GM12892 (cell line): ENCODE data around the gene AIFM1.

Experiments used
- DNase-seq: peaks from one replicate; pipeline ENCODE4 v3.0.0; 2011; ENCODE audit not compliant: insufficient read length
- FAIRE-seq: peaks from 2 replicates; lab custom pipeline; 2011; peaks lifted over from hg19 to GRCh38; lab: Jason Lieb, UNC
- POLR2A ChIP-seq: IDR thresholded peaks from 2 replicates; pipeline ENCODE4 v1.6.1; 2011; ENCODE audit warnings: low read depth, low read length, control low read depth
- POLR2AphosphoS5 ChIP-seq: IDR thresholded peaks from 2 replicates; pipeline ENCODE4 v1.6.1; 2011; ENCODE audit warnings: low read depth, low read length, control low read depth
- TAF1 ChIP-seq: IDR thresholded peaks from 2 replicates; pipeline ENCODE4 v1.6.1; 2011; ENCODE audit warnings: low read depth, mild to moderate bottlenecking, control low read depth, low read length, borderline replicate concordance

Gene AIFM1

DNA sequence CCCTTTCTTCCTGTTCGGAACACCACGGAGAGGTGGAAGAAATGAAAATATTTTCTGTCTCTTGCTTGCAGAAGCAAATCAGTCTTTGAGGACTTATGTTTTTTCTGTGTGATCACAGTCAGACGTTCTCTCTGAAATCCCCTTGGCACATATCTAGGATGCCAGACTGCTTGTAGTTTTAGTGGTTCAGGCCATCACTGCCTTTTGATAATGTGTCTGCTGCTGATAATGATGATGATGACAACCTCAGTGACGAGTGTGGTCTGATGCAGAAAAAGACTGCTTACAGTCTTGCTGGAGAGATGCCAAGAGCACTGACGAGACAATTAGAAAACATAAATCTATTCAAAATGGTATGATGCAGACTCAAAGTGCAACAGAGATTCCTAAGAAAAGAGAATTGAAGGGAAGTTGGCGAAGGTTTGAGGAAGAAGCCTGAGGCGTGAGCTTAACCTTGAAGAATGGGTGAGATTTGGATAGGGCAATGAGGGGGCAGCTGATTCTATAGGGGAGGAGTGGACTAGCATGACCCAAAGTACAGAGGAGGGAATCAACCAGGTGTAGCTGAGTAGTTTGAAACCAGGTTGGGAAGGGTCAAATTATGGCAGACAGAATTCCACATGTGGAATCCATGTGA, 14.1 kb upstream of the AIFM1 start:
- FAIRE-seq = no peak
- no peak for DNase-seq
- TF ChIP-seq POLR2AphosphoS5 (no peak), POLR2A (no peak), TAF1 (no peak)

DNA sequence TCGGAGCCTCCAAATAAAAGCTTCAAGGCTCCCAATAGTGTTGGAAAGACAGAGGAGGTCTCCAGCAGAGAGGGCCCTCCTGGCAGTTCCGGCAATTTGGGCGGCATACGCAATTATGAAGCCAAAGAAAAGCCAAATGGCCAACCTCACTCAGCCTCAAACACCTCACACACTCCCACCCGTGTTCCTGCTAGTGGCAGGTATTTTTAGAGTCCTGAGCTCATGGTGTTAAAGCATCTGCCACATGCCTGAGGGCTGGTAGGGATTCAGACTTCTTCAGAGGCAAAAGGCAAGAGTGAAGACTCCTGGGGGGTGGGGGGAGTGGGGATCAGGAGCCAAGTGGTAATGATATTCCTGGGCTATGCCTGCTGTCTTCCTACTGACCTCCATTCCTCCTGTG, 13.5 kb upstream of the AIFM1 start:
- TF ChIP-seq POLR2A (no peak), TAF1 (no peak), POLR2AphosphoS5 (no peak)
- DNase-seq = no peak
- FAIRE-seq = no peak

DNA sequence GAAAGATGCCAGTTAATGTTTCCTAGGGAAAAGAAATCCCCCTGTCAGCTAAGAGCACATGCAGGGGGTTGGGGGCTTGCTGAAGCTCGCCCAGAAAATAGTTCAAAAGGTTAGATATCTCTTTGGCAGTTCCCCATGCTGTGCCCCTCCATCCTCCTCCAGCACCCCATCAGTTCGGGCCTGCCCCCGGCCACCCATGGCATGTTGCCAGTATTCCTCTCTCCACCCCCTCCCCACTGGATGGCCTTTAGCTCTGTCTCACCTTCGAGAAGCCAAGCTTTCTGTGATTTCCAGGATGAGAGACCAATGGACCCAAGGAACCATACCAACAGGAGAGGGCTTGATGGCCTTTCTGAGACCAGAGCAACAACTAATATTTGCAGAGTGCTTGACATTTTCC, 11.3 kb upstream of the AIFM1 start:
- no peak for FAIRE-seq
- DNase-seq = no peak
- TF ChIP-seq POLR2A (no peak), TAF1 (no peak), POLR2AphosphoS5 (no peak)

DNA sequence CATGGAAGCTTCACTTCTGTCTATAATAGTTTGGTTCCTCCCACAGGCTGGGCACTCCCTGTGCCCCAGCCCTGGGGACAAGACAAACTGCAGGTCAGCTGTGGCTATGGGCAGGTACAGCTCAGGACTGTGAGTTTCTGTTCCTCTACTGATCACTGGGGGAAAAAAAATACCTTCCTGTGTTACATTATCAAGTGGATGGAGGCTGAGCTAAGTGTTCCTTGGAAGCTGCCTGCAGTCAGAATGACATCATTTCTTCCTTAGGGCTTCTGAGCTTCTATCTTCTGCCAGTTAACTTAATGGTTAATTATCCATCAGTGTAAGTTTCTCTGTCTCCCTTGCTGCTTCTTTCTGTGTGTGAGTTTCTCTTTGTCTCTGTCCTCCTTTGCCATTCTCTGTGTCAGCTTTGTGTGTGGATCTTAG, 10.7 kb upstream of the AIFM1 start:
- peak; percentile 88 for FAIRE-seq
- DNase-seq = peak; percentile 31
- TF ChIP-seq POLR2AphosphoS5 (no peak), TAF1 (no peak), POLR2A (no peak)

DNA sequence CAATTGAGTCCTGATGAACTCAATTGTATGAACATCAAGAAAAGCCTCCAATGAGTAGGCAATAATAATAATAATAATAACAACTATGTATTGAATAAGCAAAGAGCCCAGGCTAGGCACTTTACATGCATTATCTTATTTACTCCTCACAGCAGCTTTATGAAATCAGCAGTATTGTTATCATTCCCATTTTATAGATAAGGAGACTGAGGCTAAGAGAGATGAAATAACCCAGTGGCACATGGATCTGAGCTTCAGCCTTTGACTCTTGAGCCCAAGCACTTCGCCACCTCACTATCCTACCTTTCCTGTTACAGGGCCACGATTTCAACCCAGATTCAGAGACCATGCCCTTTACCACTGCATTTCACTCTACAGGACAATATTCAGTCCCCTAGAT, 9.3 kb upstream of the AIFM1 start:
- TF ChIP-seq POLR2A (no peak), POLR2AphosphoS5 (no peak), TAF1 (no peak)
- FAIRE-seq (no peak), DNase-seq (no peak)

DNA sequence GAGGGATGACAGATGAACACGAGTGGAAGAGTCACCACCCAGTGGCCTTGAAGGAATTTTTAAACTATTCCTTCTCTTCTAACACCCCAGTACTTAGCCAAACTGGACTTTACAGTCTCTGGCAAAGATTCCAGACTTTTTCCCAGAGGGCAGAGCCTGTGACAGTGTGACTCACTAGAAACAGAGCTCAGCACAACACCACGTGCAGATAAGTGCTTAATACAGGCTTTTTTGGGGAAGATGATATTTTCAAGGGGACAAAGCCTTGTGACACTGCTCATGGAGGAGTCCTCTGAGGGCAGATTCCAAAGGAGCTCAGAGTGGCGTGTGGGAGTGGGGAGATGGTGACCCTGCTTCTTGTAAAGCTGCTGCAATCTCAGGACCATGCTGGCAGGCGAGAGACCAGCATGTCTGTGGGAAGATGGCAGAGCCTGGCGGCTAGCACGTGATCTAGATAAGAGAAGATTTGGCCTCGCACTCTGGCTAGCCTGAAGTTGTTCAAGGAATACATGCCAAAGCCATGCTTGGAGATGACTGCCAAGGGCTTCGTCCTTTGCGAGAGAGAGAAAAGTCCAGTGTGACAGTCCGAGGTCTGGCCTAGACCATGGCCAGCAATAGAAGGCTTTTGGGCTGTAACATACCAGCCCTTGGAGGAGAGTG, 8.5 kb upstream of the AIFM1 start:
- no peak for TF ChIP-seq POLR2A
- no peak for TF ChIP-seq TAF1
- no peak for TF ChIP-seq POLR2AphosphoS5
- DNase-seq = no peak
- FAIRE-seq = no peak

DNA sequence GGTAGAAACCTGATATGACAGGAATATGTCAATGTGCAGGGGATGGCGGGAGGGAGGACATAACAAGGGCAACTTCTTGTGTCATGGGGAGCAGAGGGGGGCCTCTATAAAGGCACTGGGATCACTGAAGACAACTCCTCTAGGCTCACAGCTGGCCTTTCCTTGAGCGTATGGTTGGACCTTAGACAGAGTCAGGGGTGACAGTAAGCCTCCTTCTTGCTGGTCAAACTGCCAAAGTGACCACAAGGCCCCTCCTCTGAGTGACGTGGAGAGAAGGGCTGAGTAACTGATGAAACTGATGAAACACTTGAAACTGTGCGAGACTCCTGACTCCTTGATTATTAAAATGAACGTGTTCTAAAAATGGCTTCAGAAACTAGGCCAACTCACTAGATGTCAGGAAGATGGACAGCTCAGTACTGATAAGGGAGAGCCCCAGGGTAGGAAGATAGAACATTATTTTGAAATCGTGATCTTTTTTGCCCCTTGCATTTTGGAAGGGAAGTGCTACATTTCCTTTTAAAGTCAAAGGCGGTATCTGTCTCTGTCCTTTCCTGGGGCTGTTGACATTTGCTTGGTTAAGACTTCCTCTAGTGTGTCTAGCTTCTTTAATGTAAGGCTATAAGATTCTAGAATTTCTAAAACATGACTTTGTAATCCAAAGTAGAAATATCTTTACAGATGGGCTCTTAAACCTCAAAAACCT, 7.7 kb upstream of the AIFM1 start:
- FAIRE-seq (peak; percentile 75), DNase-seq (no peak)
- peak; percentile 56; the same call in 1 of the 2 replicates for TF ChIP-seq POLR2AphosphoS5
- no peak for TF ChIP-seq TAF1
- peak; percentile 57; the same call in 1 of the 2 replicates for TF ChIP-seq POLR2A

DNA sequence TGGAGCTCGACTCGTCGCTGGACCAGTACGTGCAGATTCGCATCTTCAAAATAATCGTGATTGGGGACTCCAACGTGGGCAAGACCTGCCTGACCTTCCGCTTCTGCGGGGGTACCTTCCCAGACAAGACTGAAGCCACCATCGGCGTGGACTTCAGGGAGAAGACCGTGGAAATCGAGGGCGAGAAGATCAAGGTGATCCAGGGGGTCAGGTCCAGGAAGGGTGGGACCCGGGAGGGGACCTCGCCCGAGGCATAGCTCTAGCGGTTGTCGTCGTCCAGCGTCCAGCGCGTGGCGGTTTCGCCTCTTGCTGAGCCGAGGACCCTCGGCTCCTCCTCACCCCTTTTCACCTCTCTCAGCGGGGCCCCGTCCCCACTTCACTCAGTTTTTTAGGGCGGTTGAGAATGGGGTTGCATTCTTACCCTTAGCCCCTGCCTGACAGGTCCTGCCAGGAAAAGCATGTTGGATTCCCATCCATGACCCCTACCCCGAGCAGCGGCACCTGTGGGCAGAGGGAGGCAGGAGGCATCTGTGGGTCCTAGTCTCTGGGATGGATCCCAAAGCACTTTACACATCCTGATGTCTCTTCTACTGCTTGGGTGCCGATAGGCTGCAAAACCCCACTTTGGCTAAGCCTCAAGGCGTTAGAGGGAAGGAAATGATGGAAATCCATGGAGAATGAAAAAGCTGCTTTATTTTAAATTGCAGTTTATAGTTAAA, 6.6 kb upstream of the AIFM1 start:
- TF ChIP-seq POLR2A (no peak), TAF1 (no peak), POLR2AphosphoS5 (no peak)
- no peak for DNase-seq

DNA sequence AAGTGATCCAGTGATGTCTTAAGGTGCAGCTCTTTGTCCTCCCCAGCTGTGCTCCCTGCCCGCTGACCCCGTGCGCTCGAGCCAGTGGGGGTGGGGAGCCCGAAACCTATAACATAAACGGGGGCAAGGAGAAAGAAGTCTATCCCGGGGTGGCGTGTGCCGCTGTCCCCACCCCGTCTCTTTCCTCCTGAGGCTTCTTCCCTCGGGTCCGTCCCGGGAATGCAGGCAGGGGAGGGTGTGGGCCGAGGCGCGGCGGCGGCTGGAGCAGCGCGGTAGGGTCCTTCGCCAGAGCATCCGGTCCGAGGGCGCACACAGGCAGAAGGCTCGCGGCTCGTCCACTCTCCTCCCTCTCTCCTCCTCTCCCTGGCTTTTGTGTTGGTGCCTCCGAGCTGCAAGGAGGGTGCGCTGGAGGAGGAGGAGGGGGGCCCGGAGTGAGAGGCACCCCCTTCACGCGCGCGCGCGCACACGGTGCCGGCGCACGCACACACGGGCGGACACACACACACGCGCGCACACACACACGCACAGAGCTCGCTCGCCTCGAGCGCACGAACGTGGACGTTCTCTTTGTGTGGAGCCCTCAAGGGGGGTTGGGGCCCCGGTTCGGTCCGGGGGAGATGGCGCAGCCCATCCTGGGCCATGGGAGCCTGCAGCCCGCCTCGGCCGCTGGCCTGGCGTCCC, 5.9 kb upstream of the AIFM1 start, which contains the start of gene RAB33A:
Gene RAB33A, plus strand, starts transcription at position 517 of the 681 bp plus-strand sequence. Its CDS starts 101 bp downstream, at position 618.
- DNase-seq (peak; percentile 23), FAIRE-seq (peak; percentile 70)
- no peak for TF ChIP-seq TAF1
- TF ChIP-seq POLR2A = peak; percentile 33; the same call in 1 of the 2 replicates

More for the DNA sequence above, 6.6 kb upstream of the AIFM1 start:
- peak; percentile 66 for FAIRE-seq

DNA sequence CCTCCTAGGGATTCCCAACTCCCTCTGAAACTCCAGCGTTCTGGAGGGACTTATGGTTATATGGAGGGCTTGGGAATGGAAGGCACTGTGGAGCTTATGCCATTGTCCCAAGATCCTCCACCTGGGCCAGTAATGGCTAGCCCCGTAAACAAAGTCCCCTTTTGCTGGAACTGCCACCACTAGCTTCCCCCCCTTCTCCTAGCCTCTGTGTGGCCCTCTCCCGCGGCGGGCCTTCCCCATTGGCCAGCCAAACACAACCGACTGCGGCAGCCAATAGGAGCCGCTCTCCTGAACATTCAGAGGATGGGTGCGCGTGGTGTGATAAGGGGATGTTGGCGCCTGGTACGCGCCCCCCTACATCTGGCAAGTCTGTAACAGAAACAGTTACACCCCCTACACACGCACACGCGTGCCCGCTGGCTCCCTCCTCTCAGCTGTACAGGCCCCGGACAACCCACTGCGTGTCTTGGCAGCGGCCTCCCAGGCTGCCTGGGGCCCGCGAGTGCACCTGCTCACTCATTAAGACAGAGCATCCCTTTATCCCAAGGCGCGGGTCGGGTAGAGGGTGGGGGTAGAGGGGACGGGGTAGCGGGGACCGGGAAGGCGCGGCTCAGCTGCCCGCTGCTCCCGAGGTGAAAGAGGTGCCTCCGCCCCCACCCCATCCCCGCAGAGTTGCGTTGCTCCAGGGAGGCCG, 5.3 kb upstream of the AIFM1 start:
- FAIRE-seq (no peak), DNase-seq (peak; percentile 48)
- no peak for TF ChIP-seq POLR2A
